DMS 273 treated with DMSO at 0.1 percent for 48 hours (cell line): ENCODE measurements around the gene PPAN.

Experiments used
- DNase-seq: peaks from one replicate; lab custom pipeline; 2025; lab: John Stamatoyannopoulos, UW

PPAN gene, protein sequence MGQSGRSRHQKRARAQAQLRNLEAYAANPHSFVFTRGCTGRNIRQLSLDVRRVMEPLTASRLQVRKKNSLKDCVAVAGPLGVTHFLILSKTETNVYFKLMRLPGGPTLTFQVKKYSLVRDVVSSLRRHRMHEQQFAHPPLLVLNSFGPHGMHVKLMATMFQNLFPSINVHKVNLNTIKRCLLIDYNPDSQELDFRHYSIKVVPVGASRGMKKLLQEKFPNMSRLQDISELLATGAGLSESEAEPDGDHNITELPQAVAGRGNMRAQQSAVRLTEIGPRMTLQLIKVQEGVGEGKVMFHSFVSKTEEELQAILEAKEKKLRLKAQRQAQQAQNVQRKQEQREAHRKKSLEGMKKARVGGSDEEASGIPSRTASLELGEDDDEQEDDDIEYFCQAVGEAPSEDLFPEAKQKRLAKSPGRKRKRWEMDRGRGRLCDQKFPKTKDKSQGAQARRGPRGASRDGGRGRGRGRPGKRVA

GRCh38 chr19:10106100-10106936 is at the start of gene PPAN:
Gene PPAN (plus strand): TSS chr19:10106362. CDS start chr19:10106395, 33 bp downstream.
- DNase-seq: peak; percentile 93

DNA sequence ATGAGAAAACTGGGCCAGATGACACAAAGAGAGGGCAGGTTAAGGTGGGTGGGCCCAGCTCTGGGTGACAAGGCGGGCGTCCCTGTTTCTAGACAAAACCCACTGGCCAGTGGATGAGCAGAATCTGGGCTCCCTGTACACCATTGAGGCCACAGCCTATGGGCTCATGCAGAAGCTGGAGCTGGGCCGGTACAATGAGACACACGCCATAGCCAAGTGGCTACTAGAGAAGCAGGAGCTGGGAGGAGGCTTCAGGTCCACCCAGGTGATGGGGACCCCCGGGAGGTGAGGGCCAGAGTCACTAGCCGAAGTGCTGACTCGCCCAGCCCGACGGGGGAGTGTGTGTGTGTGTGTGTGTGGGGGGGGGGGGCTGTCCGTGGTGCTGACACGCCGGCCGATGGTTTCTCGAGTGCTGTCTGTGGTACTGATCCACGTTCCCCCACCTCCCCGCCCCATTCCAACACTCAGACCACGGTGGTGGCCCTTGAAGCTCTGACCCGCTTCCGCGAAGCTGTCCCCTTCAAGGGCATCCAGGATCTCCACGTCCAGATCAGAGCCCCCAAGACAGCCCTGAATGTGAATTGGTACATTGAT is 44.3 kb upstream of the PPAN start:
- no peak for DNase-seq

GRCh38 chr19:10068205-10068604 is 38.0 kb upstream of the PPAN start:
- no peak for DNase-seq

- no peak for DNase-seq
These were observed 37.1 kb upstream of the PPAN start for GRCh38 chr19:10069046-10069445.

- DNase-seq: no peak
These were observed 35.3 kb upstream of the PPAN start for GRCh38 chr19:10070730-10071446.

- no peak for DNase-seq
These were observed 32.0 kb upstream of the PPAN start for GRCh38 chr19:10074153-10074552.

DNA sequence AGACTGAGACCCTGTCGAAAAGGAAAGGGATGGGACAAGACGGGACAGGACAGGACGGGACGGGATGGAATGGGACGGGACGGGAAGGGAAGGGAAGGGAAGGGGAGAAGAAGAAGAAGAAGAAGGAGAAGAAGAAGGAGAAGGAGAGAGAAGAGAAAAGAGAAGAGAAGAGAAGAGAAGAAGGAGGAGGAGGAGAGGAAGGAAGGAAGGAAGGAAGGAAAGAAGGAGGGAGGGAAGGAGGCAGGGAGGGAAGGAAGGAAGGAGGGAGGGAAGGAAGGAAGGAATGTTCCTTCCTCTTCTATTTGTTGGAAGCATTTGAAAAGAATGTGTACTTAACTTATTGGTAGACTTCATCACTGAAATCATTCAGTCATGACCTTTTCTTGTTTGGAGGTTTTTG is 29.6 kb upstream of the PPAN start:
- DNase-seq: no peak

GRCh38 chr19:10078329-10078728 is 27.8 kb upstream of the PPAN start:
- no peak for DNase-seq

GRCh38 chr19:10079031-10079453 is 27.1 kb upstream of the PPAN start:
- DNase-seq: no peak

DNA sequence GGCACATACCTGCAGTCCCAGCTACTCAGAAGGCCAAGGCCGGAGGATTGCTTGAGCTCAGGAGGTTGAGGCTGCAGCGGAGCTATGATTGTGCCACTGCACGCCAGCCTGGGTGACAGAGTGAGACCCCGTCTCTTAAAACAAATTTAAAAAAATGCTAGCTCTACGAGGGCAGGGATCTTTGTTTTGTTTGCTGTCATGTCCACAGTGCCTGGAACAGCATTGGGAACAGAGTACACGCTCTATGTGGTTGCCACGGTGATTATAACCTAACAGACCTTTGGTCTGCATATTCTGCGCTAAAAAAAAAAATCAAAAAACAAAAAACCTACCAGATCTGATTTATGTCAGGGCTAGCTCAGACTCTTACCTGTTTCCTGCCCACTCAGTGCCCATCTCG is 22.3 kb upstream of the PPAN start:
- no peak for DNase-seq

GRCh38 chr19:10084803-10085202 is 21.4 kb upstream of the PPAN start:
- DNase-seq: no peak

DNA sequence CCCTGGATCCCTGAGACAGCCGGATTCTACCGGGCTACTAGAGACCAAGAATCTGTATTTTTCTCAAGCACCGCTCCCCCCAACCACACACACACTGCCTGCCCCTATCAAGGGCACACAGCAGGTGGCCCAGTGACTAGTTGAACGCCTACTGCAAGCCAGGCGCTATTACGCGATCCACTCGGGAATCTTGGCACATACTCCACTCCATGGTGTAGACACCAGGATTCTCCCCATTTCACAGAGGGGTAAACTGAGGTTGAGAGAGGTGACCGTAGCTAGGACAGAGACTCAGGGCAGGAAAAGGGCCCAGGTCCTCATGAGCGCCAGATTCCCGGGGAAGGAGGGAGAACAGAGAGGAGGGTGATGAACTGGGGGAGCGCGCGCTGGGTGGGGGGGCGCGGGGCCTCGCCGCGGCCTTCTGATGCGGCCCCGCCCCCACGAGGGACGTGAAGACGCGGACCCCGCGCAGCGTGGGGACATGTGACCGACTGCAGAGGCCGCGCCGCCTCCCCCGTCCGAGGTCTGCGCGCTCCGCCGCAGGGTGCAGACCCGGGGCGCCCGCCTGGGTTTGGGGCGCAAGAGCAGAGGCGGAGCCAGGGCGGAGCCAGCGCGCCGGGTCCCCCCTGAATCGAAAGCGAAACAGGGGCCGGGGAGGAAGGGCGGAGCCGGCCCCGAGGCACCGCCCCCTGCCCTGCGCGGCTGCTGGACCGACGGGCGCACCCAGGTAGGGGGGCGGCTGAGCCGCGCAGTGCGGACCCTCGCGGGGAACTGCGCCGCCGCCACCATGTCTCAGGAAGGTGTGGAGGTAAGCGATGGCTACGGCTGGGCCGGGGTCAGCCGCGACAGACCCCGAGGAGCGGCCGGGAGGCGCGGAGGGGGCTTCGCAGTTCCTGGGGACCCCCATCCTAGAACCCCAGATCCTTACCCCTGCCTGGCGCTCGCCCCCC is 20.2 kb upstream of the PPAN start, which contains the start of gene SHFL:
Gene SHFL, plus strand, starts transcription at position 677 of the 950 bp plus-strand sequence. Its CDS starts 111 bp downstream, at position 788.
- DNase-seq: no peak

GRCh38 chr19:10086591-10087192 is 19.5 kb upstream of the PPAN start:
- no peak for DNase-seq

DNA sequence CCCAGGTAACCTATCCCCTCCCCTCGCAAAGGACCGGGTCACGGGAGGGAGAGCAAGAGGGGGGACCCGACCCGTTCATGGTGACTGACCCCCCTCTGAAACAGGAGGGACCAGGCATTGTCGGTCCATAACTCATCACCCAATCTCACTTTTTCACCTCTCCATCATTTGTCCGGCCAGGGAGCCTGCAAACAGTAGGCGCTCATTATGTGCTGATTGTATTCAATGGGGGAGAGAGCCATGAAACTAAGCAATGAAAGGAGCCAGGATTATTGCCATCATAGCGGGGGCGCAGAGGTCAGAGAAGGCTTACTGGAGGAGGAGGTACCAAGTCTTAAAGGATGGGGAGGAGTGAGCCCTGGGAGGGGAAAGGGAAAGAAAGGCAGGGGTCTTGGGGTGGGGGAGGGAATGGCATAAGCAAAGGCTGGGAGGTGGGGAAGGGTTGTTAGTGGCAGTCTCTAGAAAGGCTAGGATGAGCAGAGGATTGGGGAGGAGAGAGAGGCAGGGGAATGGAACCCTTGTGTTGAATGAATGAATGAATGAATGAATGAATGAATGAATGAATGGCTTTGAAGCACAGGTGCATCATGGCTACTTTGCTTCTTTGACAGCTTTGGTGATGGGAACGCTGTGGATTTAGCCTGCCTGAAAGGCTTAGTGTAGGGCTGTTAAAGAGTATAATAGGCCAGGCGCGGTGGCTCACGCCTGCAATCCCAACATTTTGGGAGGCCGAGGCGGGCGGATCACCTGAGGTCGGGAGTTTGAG is 18.7 kb upstream of the PPAN start:
- DNase-seq: no peak

DNA sequence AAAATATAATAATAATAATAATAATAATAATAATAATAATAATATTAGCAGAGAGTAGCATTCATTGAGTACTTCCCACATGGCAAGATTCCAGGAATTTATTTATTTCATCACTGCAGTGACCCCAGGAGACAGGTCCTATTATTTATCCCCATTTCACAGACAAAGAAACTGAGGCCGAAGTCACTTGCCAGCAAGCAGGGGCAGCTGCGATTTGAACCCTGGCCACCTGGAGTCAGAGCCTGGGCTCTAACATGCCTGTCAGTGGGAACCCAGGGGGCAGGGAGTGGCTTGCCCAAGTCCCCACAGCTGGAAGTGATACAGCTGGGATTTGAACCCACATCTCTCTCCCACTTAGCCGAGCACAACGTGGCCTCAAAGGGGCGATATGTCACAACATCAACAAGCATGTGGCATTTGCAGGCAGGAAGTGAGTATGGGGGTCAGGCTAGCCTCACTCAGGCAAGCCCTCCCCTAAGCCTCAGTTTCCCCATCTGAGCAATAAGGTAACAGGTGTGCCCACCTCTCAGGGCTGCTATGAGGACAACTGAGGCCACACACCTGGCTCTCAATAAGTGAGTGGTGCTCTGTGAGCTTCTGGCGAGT is 17.1 kb upstream of the PPAN start:
- DNase-seq: no peak

GRCh38 chr19:10089801-10090375 is 16.3 kb upstream of the PPAN start:
- no peak for DNase-seq

DNA sequence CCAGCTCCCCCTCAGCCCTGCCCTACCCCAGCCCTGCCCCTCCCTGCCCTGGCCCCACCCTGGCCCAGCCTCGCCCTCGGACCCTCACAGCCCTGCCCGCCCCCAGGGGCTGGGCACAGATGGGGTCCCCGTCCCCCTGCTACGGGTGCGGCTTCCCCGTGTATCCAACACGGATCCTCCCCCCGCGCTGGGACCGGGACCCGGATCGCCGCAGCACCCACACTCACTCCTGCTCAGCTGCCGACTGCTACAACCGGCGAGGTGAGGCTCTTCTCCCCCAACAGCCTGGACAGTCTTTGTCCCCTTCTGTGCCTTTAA is 14.8 kb upstream of the PPAN start:
- no peak for DNase-seq

- DNase-seq: no peak
These were observed 14.1 kb upstream of the PPAN start for GRCh38 chr19:10091895-10092641.
